IMR-90 (cell line): ENCODE measurements around the gene CNP. TPM values are rescaled to one million over a fixed set of nuclear protein-coding genes. Genes with fewer than 3 reads are reported as not detected.

Source experiments
- ATAC-seq: fragments of 200-7000 bp; cut with Tn5 transposase; 2 replicates; pipeline ENCODE4 v1.9.1; 2020; ENCODE audit warnings: low read depth, mild to moderate bottlenecking, moderate library complexity
- BruUV-seq: library from RNA; stranded (reverse); fragments of 400-500 nt; replicated peaks from 2 replicates; lab custom pipeline; 2021; lab: Mats Ljungman, UMichigan
- CTCF ChIA-PET: fragments of 300-600 bp; formaldehyde crosslinking; extraction: SDS; loops from one replicate; lab custom pipeline; 2021; ENCODE audit warnings: antibody characterized with exemption; lab: Yijun Ruan, JAX
- POLR2A ChIA-PET: fragments of 300-600 bp; sonication (Branson Sonifier 250); formaldehyde crosslinking; loops from one replicate; lab custom pipeline; 2022; ENCODE audit warnings: antibody characterized with exemption; ENCODE audit not compliant: unreplicated experiment; lab: Charles Lee
- DNase-seq: peaks from one replicate; pipeline ENCODE4 v3.0.0; 2013
- H2AFZ ChIP-seq: replicated peaks from 2 replicates; pipeline ENCODE3; 2013; ENCODE audit warnings: low read length, mild to moderate bottlenecking; ENCODE audit not compliant: poor library complexity
- H2AK5ac ChIP-seq: 2 replicates; pipeline ENCODE4 v1.6.1; 2013; ENCODE audit warnings: low read depth, low read length, inconsistent platforms
- H2AK9ac ChIP-seq: replicated peaks from 2 replicates; pipeline ENCODE3; 2013; ENCODE audit warnings: mild to moderate bottlenecking, low read depth, low read length, moderate library complexity; ENCODE audit not compliant: poor library complexity
- H2BK120ac ChIP-seq: 2 replicates; pipeline ENCODE4 v1.6.1; 2013; ENCODE audit warnings: low read depth, low read length, inconsistent platforms
- H2BK15ac ChIP-seq: 3 replicates; pipeline ENCODE4 v1.6.1; 2013; ENCODE audit warnings: low read depth, low read length, inconsistent platforms
- H2BK20ac ChIP-seq: 2 replicates; pipeline ENCODE4 v1.6.1; 2013; ENCODE audit warnings: low read depth, mild to moderate bottlenecking, inconsistent platforms, low read length, moderate library complexity
- H2BK5ac ChIP-seq: 2 replicates; pipeline ENCODE4 v1.6.1; 2013; ENCODE audit warnings: mild to moderate bottlenecking, low read depth, low read length, inconsistent platforms; ENCODE audit not compliant: poor library complexity, severe bottlenecking
- H3K14ac ChIP-seq: replicated peaks from 2 replicates; pipeline ENCODE4 v1.6.1; 2013; ENCODE audit warnings: low read depth, low read length, inconsistent platforms
- H3K18ac ChIP-seq: 2 replicates; pipeline ENCODE4 v1.6.1; 2013; ENCODE audit warnings: low read depth, low read length, control low read depth
- H3K23ac ChIP-seq: 2 replicates; pipeline ENCODE4 v1.6.1; 2013; ENCODE audit warnings: low read depth, low read length, inconsistent platforms
- H3K27ac ChIP-seq: 2 replicates; pipeline ENCODE4 v1.5.1; 2013; ENCODE audit warnings: mild to moderate bottlenecking, control low read depth, low read length; ENCODE audit not compliant: insufficient read depth
- H3K27me3 ChIP-seq: 2 replicates; pipeline ENCODE4 v1.6.1; 2013; ENCODE audit warnings: low read length; ENCODE audit not compliant: control insufficient read depth, insufficient read depth
- H3K36me3 ChIP-seq: 2 replicates; pipeline ENCODE4 v1.6.1; 2013; ENCODE audit warnings: low read length, mixed read lengths; ENCODE audit not compliant: control insufficient read depth, insufficient read depth
- H3K4ac ChIP-seq: 2 replicates; pipeline ENCODE4 v1.6.1; 2013; ENCODE audit warnings: low read depth, low read length, inconsistent platforms
- H3K4me1 ChIP-seq: 2 replicates; pipeline ENCODE4 v1.6.1; 2013; ENCODE audit warnings: low read length, mixed read lengths; ENCODE audit not compliant: control insufficient read depth, insufficient read depth
- H3K4me2 ChIP-seq: 2 replicates; pipeline ENCODE4 v1.6.1; 2013; ENCODE audit warnings: low read depth, mild to moderate bottlenecking, control low read depth, low read length, moderate library complexity
- H3K4me3 ChIP-seq: 2 replicates; pipeline ENCODE4 v1.5.1; 2013; ENCODE audit warnings: low read depth, mild to moderate bottlenecking, control low read depth, low read length, moderate library complexity; ENCODE audit not compliant: insufficient read depth
- H3K56ac ChIP-seq: 2 replicates; pipeline ENCODE4 v1.6.1; 2013; ENCODE audit warnings: low read length, inconsistent platforms; ENCODE audit not compliant: insufficient read depth; ENCODE audit errors: extremely low read depth
- H3K79me1 ChIP-seq, 2 experiments: 2 replicates each; pipeline ENCODE4 v1.6.1; 2013; ENCODE audit warnings: low read length in 2 of 2, inconsistent platforms in 1 of 2, low read depth in 1 of 2
- H3K9ac ChIP-seq: 2 replicates; pipeline ENCODE4 v1.6.1; 2013; ENCODE audit warnings: low read depth, low read length, control low read depth
- H3K9me1 ChIP-seq: 2 replicates; pipeline ENCODE4 v1.6.1; 2013; ENCODE audit warnings: low read length, inconsistent platforms; ENCODE audit not compliant: insufficient read depth
- H3K9me3 ChIP-seq: 2 replicates; pipeline ENCODE4 v1.6.1; 2013; ENCODE audit warnings: low read length; ENCODE audit not compliant: control insufficient read depth, insufficient read depth
- H4K20me1 ChIP-seq: 2 replicates; pipeline ENCODE4 v1.6.1; 2013; ENCODE audit warnings: low read length, inconsistent platforms; ENCODE audit not compliant: insufficient read depth
- H4K5ac ChIP-seq: 2 replicates; pipeline ENCODE4 v1.6.1; 2013; ENCODE audit warnings: mild to moderate bottlenecking, low read depth, low read length, control low read depth
- H4K8ac ChIP-seq, 2 experiments: 2 replicates each; pipeline ENCODE4 v1.6.1; 2013; ENCODE audit warnings: low read depth in 2 of 2, low read length in 2 of 2, control low read depth in 1 of 2, inconsistent platforms in 1 of 2
- H4K91ac ChIP-seq: 2 replicates; pipeline ENCODE4 v1.6.1; 2013; ENCODE audit warnings: low read depth, low read length, inconsistent platforms; ENCODE audit not compliant: insufficient read depth
- CEBPB ChIP-seq: IDR thresholded peaks from 2 replicates; pipeline ENCODE4 v1.6.1; 2012; ENCODE audit warnings: low read depth, low read length, improper control_type of control experiment
- CHD1 ChIP-seq: IDR thresholded peaks from 2 replicates; pipeline ENCODE4 v1.6.1; 2012; ENCODE audit warnings: low read depth, low read length, improper control_type of control experiment
- WGBS, 2 experiments: methylation state at CpG; one replicate each; pipeline versions ENCODE4 v1.1.5 to v1.1.7; 2013; ENCODE audit warnings: missing lambda C conversion rate in 2 of 2; ENCODE audit not compliant: insufficient read length in 1 of 2; ENCODE audit errors: extremely low coverage in 2 of 2; 5-methylcytosine and 5-hydroxymethylcytosine counted together
- dilution Hi-C: fragments of 300-500 bp; cut with HindIII; formaldehyde crosslinking; loops from one replicate; pipeline ENCODE4 v1.14.3; 2018; ENCODE audit warnings: low sequenced_read_pairs; ENCODE audit not compliant: unreplicated experiment
- in situ Hi-C: fragments of 300-500 bp; cut with MboI; formaldehyde crosslinking; loops from 3 replicates; pipeline ENCODE4 v1.14.3; 2019; ENCODE audit warnings: low sequenced_read_pairs, inconsistent platforms, mixed read lengths
- intact Hi-C: fragments of 100-400 bp; cut with micrococcal nuclease; formaldehyde crosslinking; loops from 2 replicates; pipeline ENCODE4 v1.10.0; 2022
- polyA plus RNA-seq, 3 experiments: library from polyadenylated mRNA; depleted of rRNA; stranded (reverse); fragments of >200 nt; gene quantifications; 2 replicates each; pipeline ENCODE4 v1.2.3, GENCODE V29; 2012; ENCODE audit warnings: low replicate concordance in 1 of 3
- total RNA-seq: library from RNA; depleted of rRNA; stranded (reverse); fragments of >200 nt; gene quantifications from 2 replicates; pipeline ENCODE4 v1.2.3, GENCODE V29; 2012

The CNP gene
- total and polyA plus RNA-seq, 2 of the 4 experiments (the other 2 are of a cell fraction): 45.5 to 46.4 TPM

DNA sequence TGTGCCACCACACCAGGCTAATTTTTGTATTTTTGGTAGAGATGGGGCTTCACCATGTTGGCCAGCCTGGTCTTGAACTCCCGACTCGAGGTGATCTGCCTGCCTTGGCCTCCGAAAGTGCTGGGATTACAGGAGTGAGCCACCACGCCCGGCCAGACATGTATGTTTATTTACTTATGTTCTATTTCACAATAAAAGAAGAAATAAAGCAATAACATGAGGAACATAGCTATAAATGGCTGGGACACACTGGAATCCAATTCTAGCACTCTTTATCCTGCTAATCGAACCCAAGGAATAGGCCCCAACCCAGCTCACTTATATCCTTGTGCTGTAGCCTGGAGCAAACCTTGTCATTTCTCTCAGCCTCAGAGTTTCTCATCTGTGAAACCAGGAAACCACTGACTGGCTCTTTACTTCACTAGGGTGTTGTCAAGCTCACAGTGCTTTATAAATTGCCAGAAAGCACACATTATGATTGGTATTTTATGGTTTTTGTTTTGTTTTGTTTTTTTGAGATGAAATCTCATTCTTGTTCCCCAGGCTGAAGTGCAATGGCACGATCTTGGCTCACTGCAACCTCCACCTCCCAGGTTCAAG, 40.5 kb upstream of the CNP start:
- BruUV-seq: no TSS peak
- Histone ChIP-seq H3K14ac (no peak overlapping the region), H3K18ac (no peak overlapping the region), H3K4me3 (no peak overlapping the region), H3K4me2 (no peak overlapping the region), H4K91ac (no peak overlapping the region), H3K9me1 (peaks cover 7% of the 10 kb centered on the region; the same call in 1 of the 2 replicates), H4K5ac (no peak overlapping the region), H3K23ac (no peak overlapping the region), H3K9me3 (no peaks in the 10 kb centered on the region), H2AFZ (no peak overlapping the region), H3K27me3 (no peaks in the 10 kb centered on the region), H3K36me3 (no peaks in the 10 kb centered on the region), H2BK5ac (no peak overlapping the region), H3K56ac (no peak overlapping the region), H2AK5ac (no peak overlapping the region), H2BK15ac (no peak overlapping the region), H3K4me1 (no peaks in the 10 kb centered on the region; the same call in 1 of the 2 replicates), H3K9ac (no peak overlapping the region), H2BK20ac (no peak overlapping the region), H4K20me1 (no peaks in the 10 kb centered on the region), H3K4ac (no peak overlapping the region), H2BK120ac (no peak overlapping the region), H4K8ac (no peak overlapping the region), H3K79me1 (peaks cover 1 to 9% of the 10 kb centered on the region in 2 experiments; a peak in 2 of 4 replicates), H3K27ac (no peak overlapping the region), H2AK9ac (no peak overlapping the region)
- ATAC-seq: no peak
- POLR2A ChIA-PET: no interaction called here
- WGBS, 2 experiments: 80% methylated on average over 1 of the region's 7 CpGs; no CpG with 5 or more reads in 1 of the 2 experiments
- CTCF ChIA-PET: no interaction called here
- dilution Hi-C loops (no loop called here), in situ Hi-C loops (no loop called here), intact Hi-C loops (no loop called here)
- DNase-seq: no peak
- TF ChIP-seq CHD1 (no peak), CEBPB (0 out of 2 replicates have a peak, but pooled peaks have one; percentile 7)
